Mucosa of stomach (tissue), 1 donor: ENCODE measurements around the gene RPL9.

Source experiments
- H3K27me3 ChIP-seq: one replicate; pipeline ENCODE4 v1.7.0; 2013; ENCODE audit warnings: mild to moderate bottlenecking, low read length; ENCODE audit not compliant: control insufficient read depth, insufficient read depth
- H3K36me3 ChIP-seq: one replicate; pipeline ENCODE4 v1.7.0; 2013; ENCODE audit warnings: low read length; ENCODE audit not compliant: control insufficient read depth, insufficient read depth
- H3K4me1 ChIP-seq: one replicate; pipeline ENCODE4 v1.7.0; 2013; ENCODE audit warnings: mild to moderate bottlenecking, low read length; ENCODE audit not compliant: control insufficient read depth, insufficient read depth
- H3K4me3 ChIP-seq: one replicate; pipeline ENCODE4 v1.7.0; 2013; ENCODE audit warnings: low read length
- H3K9ac ChIP-seq: one replicate; pipeline ENCODE4 v1.7.0; 2013; ENCODE audit warnings: mild to moderate bottlenecking, low read length, moderate library complexity
- H3K9me3 ChIP-seq: one replicate; pipeline ENCODE4 v1.7.0; 2013; ENCODE audit warnings: mild to moderate bottlenecking, low read length, moderate library complexity; ENCODE audit not compliant: control insufficient read depth
- donor health status: Pancreatic carcinoma.

Gene RPL9

GRCh38 chr4:39456946-39457763 is 1.6 kb downstream of the RPL9 start:
- Histone ChIP-seq H3K36me3 (peaks cover 11% of the 10 kb centered on the region), H3K27me3 (no peaks in the 10 kb centered on the region), H3K9ac (peak overlapping the region; percentile 96), H3K9me3 (no peaks in the 10 kb centered on the region), H3K4me1 (peaks cover 14% of the 10 kb centered on the region), H3K4me3 (peak overlapping the region; percentile 86)

DNA sequence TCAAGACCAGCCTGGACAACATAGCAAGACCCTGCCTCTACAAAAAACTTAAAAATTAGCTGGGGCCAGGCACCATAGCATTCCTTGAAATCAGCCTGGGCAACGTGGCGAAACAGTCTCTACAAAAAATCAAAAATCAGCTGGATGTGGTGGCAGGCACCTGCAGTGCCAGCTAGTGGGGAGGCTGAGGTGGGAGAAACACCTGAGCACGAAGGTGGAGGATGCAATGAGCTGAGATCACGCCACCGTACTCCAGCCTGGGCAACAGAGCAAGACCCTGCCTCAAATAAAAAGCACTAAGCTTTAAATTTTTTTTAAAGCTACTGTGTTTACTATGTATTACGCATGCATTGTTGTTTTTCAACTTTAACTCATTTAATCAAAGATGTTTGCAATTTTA is 3.2 kb downstream of the RPL9 start:
- Histone ChIP-seq H3K4me1 (peaks cover 14% of the 10 kb centered on the region), H3K36me3 (peaks cover 11% of the 10 kb centered on the region), H3K9me3 (no peaks in the 10 kb centered on the region), H3K9ac (no peak overlapping the region), H3K4me3 (no peak overlapping the region), H3K27me3 (no peaks in the 10 kb centered on the region)

- Histone ChIP-seq H3K4me1 (peaks cover 14% of the 10 kb centered on the region), H3K36me3 (peaks cover 11% of the 10 kb centered on the region), H3K9me3 (no peaks in the 10 kb centered on the region), H3K9ac (no peak overlapping the region), H3K27me3 (no peaks in the 10 kb centered on the region), H3K4me3 (no peak overlapping the region)
Measured at GRCh38 chr4:39453738-39454137, 5.0 kb downstream of the RPL9 start.

GRCh38 chr4:39452860-39453587 is 5.7 kb downstream of the RPL9 start:
- Histone ChIP-seq H3K9me3 (no peaks in the 10 kb centered on the region), H3K9ac (no peak overlapping the region), H3K4me1 (peaks cover 14% of the 10 kb centered on the region), H3K36me3 (peaks cover 11% of the 10 kb centered on the region), H3K4me3 (no peak overlapping the region), H3K27me3 (no peaks in the 10 kb centered on the region)

GRCh38 chr4:39452153-39452859 is 6.4 kb downstream of the RPL9 start:
- H3K27me3 ChIP-seq: no peaks in the 10 kb centered on the region
- H3K4me1 ChIP-seq: peaks cover 15% of the 10 kb centered on the region
- H3K9me3 ChIP-seq: no peaks in the 10 kb centered on the region
- no peak overlapping the region for H3K9ac ChIP-seq
- no peak overlapping the region for H3K4me3 ChIP-seq
- H3K36me3 ChIP-seq: peaks cover 4% of the 10 kb centered on the region

GRCh38 chr4:39451423-39452023 is 7.2 kb downstream of the RPL9 start:
- H3K9ac ChIP-seq: no peak overlapping the region
- H3K27me3 ChIP-seq: no peaks in the 10 kb centered on the region
- H3K36me3 ChIP-seq: peaks cover under 1% of the 10 kb centered on the region
- no peak overlapping the region for H3K4me3 ChIP-seq
- peaks cover 14% of the 10 kb centered on the region for H3K4me1 ChIP-seq
- H3K9me3 ChIP-seq: no peaks in the 10 kb centered on the region

DNA sequence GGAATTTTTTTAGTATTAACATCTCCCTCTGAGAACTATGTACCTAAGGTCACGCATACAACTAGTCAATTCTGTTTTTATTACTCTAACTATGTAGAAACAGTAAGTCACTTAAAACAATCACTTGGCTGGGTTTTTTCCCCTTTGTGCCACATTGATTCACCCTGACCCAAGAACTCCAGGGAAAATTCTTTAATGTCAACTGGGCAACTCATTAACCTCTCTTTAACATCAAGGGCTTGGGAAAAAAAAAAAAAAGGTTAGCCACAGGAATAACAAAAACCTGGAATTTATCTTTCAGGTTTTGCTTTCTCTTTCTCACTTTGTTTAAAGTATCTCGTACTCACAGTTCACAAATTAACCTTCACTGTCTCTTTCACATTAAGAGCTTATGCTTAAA is 8.1 kb downstream of the RPL9 start:
- Histone ChIP-seq H3K4me1 (peaks cover 19% of the 10 kb centered on the region), H3K27me3 (no peaks in the 10 kb centered on the region), H3K9me3 (no peaks in the 10 kb centered on the region), H3K4me3 (no peak overlapping the region), H3K36me3 (no peaks in the 10 kb centered on the region), H3K9ac (no peak overlapping the region)

DNA sequence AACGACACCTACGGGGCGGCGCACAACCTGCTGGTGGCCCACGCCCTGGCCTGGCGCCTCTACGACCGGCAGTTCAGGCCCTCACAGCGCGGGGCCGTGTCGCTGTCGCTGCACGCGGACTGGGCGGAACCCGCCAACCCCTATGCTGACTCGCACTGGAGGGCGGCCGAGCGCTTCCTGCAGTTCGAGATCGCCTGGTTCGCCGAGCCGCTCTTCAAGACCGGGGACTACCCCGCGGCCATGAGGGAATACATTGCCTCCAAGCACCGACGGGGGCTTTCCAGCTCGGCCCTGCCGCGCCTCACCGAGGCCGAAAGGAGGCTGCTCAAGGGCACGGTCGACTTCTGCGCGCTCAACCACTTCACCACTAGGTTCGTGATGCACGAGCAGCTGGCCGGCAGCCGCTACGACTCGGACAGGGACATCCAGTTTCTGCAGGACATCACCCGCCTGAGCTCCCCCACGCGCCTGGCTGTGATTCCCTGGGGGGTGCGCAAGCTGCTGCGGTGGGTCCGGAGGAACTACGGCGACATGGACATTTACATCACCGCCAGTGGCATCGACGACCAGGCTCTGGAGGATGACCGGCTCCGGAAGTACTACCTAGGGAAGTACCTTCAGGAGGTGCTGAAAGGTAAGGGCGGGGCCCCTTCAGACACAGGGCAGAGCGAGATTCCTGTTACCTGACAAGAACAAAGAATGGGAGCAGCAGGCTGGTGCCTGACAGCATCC is 11.7 kb downstream of the RPL9 start:
- Histone ChIP-seq H3K9me3 (no peaks in the 10 kb centered on the region), H3K27me3 (no peaks in the 10 kb centered on the region), H3K36me3 (no peaks in the 10 kb centered on the region), H3K4me1 (peaks cover 19% of the 10 kb centered on the region), H3K9ac (peak overlapping the region; percentile 72), H3K4me3 (peak overlapping the region; percentile 49)

DNA sequence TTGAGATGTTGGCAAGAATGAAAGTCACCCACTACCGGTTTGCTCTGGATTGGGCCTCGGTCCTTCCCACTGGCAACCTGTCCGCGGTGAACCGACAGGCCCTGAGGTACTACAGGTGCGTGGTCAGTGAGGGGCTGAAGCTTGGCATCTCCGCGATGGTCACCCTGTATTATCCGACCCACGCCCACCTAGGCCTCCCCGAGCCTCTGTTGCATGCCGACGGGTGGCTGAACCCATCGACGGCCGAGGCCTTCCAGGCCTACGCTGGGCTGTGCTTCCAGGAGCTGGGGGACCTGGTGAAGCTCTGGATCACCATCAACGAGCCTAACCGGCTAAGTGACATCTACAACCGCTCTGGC is 12.3 kb downstream of the RPL9 start:
- H3K4me3 ChIP-seq: no peak overlapping the region
- no peak overlapping the region for H3K9ac ChIP-seq
- peaks cover 19% of the 10 kb centered on the region for H3K4me1 ChIP-seq
- H3K36me3 ChIP-seq: no peaks in the 10 kb centered on the region
- H3K9me3 ChIP-seq: no peaks in the 10 kb centered on the region
- no peaks in the 10 kb centered on the region for H3K27me3 ChIP-seq

- Histone ChIP-seq H3K27me3 (no peaks in the 10 kb centered on the region), H3K9ac (no peak overlapping the region), H3K4me1 (peaks cover 19% of the 10 kb centered on the region), H3K36me3 (no peaks in the 10 kb centered on the region), H3K4me3 (no peak overlapping the region), H3K9me3 (no peaks in the 10 kb centered on the region)
Measured at GRCh38 chr4:39442998-39443397, 15.7 kb downstream of the RPL9 start.

DNA sequence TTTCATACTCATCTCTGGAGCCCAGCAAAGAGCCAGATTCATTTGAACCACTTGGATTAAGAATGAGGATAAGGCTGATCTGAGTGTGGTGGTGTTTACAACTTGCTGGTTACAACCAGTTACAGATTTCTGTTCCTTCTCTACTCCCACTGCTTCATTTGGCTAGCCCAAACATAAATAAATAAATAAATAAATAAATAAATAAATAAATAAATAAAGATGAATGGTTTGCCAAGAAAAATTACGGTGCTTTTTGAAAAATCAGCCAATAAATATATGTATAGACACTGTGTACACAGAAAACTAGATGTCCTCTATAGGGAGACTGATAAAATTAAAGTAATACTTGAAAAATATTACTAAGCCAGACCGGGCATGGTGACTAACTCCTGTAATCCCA is 17.1 kb downstream of the RPL9 start:
- no peak overlapping the region for H3K9ac ChIP-seq
- H3K9me3 ChIP-seq: no peaks in the 10 kb centered on the region
- H3K4me1 ChIP-seq: peaks cover 7% of the 10 kb centered on the region
- no peaks in the 10 kb centered on the region for H3K36me3 ChIP-seq
- no peaks in the 10 kb centered on the region for H3K27me3 ChIP-seq
- no peak overlapping the region for H3K4me3 ChIP-seq
